Measurements from ENCODE around the gene VWA5B2.

The VWA5B2 gene

GRCh38 chr3:184198509-184198908 lies 30.9 kb upstream of the VWA5B2 start:
- DNase-seq (ENCODE audit: low read depth): no peak
- H3K4me3 ChIP-seq (replicated peaks; ENCODE audit: low read depth, low read length): no peak overlapping the region
- TF ChIP-seq CTCF (IDR thresholded peaks at IDR 0.05; ENCODE audit: low read length, missing control alignments): no peak

- DNase-seq (ENCODE audit: low read depth): no peak
- no peak for TF ChIP-seq CTCF (IDR thresholded peaks at IDR 0.05; ENCODE audit: low read length, missing control alignments)
- H3K4me3 ChIP-seq (replicated peaks; ENCODE audit: low read depth, low read length): no peak overlapping the region
These were observed 28.6 kb upstream of the VWA5B2 start for GRCh38 chr3:184200825-184201224.

DNA sequence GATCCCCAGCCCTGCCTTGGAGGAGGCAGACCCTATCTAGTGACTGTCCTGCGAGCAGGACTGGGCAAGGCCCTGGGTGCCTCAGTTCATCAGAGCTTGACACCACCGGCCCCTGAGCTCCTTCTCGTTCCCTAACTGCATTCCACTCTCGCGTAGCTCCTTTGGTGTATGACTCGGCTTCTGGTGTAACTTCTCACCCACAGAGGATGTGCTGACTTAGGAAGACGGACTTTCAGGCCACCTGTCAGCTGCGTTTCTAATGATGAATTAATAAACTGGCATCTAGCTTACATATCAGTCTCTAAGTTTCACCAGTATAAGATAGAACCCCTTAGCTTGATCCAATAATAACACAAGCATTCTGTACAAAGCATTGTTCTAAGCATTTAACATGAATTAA lies 25.9 kb upstream of the VWA5B2 start:
- H3K4me3 ChIP-seq (replicated peaks; ENCODE audit: low read depth, low read length): no peak overlapping the region
- DNase-seq (ENCODE audit: low read depth): no peak
- no peak for TF ChIP-seq CTCF (IDR thresholded peaks at IDR 0.05; ENCODE audit: low read length, missing control alignments)

DNA sequence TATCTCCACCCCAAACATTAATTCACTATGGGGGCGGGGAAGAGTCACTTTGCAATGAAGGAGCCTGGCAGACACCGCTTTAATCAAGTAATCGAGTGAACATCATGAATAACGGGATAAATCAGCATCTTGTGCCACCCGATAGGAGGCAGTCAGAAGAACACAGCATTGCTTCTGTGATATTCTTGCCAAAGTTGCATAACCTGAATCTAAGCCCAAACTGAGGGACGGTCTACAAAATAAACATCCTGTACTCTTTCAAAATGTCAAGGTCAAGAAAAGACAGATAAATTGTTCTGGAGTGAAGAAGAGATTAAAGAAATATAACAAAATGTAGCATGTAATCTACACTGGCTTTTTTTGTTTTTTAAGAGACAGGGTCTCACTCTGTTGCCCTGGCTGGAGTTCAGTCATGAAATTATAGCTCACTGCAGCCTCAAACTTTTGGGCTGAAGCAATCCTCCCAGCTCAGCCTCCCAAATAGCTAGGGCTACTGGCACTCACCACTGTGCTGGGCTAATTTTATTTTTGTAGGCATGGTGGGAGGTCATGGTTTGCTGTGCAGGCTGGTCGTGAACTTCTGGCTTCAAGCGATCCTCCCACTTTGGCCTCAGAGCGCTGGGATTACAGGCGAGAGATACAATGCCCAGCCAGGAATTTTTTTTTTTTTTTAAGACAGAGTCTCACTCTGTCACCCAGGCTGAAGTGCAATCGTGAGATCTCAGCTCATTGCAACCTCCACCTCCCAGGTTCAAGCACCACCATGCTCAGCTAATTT lies 20.1 kb upstream of the VWA5B2 start:
- no peak overlapping the region for H3K4me3 ChIP-seq (replicated peaks; ENCODE audit: low read depth, low read length)
- peak; percentile 17 for DNase-seq (ENCODE audit: low read depth)
- TF ChIP-seq CTCF (IDR thresholded peaks at IDR 0.05; ENCODE audit: low read length, missing control alignments): no peak

GRCh38 chr3:184211297-184211696 lies 18.1 kb upstream of the VWA5B2 start:
- H3K4me3 ChIP-seq (replicated peaks; ENCODE audit: low read depth, low read length): no peak overlapping the region
- DNase-seq (ENCODE audit: low read depth): no peak
- no peak for TF ChIP-seq CTCF (IDR thresholded peaks at IDR 0.05; ENCODE audit: low read length, missing control alignments)

DNA sequence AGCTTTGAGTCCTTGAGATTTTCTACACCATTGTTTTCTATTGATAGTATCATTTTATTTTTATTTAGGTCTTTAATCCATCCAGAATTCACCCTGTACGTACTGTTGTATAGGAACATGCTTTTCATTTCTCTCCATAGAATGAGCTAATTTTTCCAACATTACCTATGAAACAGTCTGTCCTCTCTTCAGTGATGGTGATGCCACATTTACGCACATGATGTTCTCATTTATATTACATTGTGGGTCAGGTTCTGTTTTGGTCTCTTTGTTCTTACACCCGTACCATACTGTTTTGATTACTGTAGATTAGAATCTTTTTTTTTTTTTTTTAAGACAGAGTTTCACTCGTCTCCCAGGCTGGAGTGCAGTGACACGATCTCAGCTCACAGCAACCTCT lies 17.7 kb upstream of the VWA5B2 start:
- no peak for TF ChIP-seq CTCF (IDR thresholded peaks at IDR 0.05; ENCODE audit: low read length, missing control alignments)
- H3K4me3 ChIP-seq (replicated peaks; ENCODE audit: low read depth, low read length): no peak overlapping the region

DNA sequence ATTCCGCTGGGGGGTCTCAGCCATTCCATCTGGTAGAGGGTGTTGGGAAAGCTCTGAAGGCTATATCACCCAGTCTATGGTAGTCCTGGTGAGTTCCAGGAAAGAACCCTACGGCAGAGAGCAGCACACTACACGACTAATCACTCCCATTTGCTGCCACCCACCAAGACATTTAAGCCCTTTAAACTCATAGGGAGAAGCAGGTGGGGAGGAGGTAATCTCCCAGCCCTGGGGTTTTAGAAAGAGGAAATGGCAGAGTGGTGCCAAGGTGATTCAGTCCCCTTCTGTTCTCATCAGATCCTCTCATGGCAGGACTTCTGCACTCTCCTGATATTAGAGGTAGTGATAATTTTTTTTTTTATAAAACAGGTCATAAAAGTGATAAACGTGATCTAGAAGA lies 10.6 kb upstream of the VWA5B2 start:
- no peak for DNase-seq (ENCODE audit: low read depth)
- TF ChIP-seq CTCF (IDR thresholded peaks at IDR 0.05; ENCODE audit: low read length, missing control alignments): no peak
- no peak overlapping the region for H3K4me3 ChIP-seq (replicated peaks; ENCODE audit: low read depth, low read length)

More for the DNA sequence above, 17.7 kb upstream of the VWA5B2 start:
- DNase-seq (ENCODE audit: low read depth): no peak

Data from fibroblast of pulmonary artery (primary cell).